ENCODE data around the gene RHOXF1. TPM values are rescaled to one million over a fixed set of nuclear protein-coding genes. Genes with fewer than 3 reads are reported as not detected.

Gene RHOXF1
- total and polyA plus RNA-seq, 2 of the 8 experiments (the other 6 are each of a cell fraction or from before 2014, with no cell fraction given) = not detected

- TF ChIP-seq CHD7 (IDR thresholded peaks at IDR 0.05; ENCODE audit: insufficient replicate concordance, low read length) (no peak), SP4 (IDR thresholded peaks at IDR 0.05; ENCODE audit: low read length) (no peak), TBP (IDR thresholded peaks at IDR 0.05; ENCODE audit: low read depth, low read length) (no peak)
Measured at GRCh38 chrX:120087289-120088017, 28.3 kb downstream of the RHOXF1 start (continued).
